Epithelial cell of esophagus (primary cell): Measurements from ENCODE around the gene MRPS21.
A peak's percentile ranks its signal among the peaks of the same experiment; 100 is the strongest.
"Not testable (repeated sequence)": the region's sequence is repeated elsewhere in the genome, so short reads cannot be mapped to it uniquely, and the experiment has no call there.

Experiments used
- DNase-seq: peaks from one replicate; pipeline ENCODE4 v3.0.0; 2010; ENCODE audit warnings: low read depth
- H3K4me3 ChIP-seq: 2 replicates; pipeline ENCODE4 v1.5.1; 2011; ENCODE audit warnings: mild to moderate bottlenecking, low read length, control low read depth
- CTCF ChIP-seq: IDR thresholded peaks from 2 replicates; pipeline ENCODE4 v1.5.1; 2011; ENCODE audit warnings: low read depth, mild to moderate bottlenecking, low read length, control low read depth, inconsistent platforms; ENCODE audit not compliant: insufficient read depth; ENCODE audit errors: missing control alignments

Gene MRPS21

GRCh38 chr1:150302338-150302737, 8.7 kb downstream of the MRPS21 start:
- H3K4me3 ChIP-seq, result no peak overlapping the region
- DNase-seq, result no peak
- TF ChIP-seq CTCF, result no peak

- no peak overlapping the region for H3K4me3 ChIP-seq
- no peak for TF ChIP-seq CTCF
- DNase-seq, result no peak
These were observed 9.2 kb downstream of the MRPS21 start for GRCh38 chr1:150302902-150303301.

- not testable (repeated sequence) for DNase-seq, H3K4me3 ChIP-seq
These were observed 14.9 kb downstream of the MRPS21 start for GRCh38 chr1:150308585-150308984.

GRCh38 chr1:150309758-150310508, 16.3 kb downstream of the MRPS21 start:
- no peak for DNase-seq
- no peak for TF ChIP-seq CTCF
- H3K4me3 ChIP-seq, result no peak overlapping the region

GRCh38 chr1:150311762-150312161, 18.1 kb downstream of the MRPS21 start:
- no peak overlapping the region for H3K4me3 ChIP-seq
- TF ChIP-seq CTCF, result no peak

GRCh38 chr1:150314691-150315090, 21.0 kb downstream of the MRPS21 start:
- DNase-seq, H3K4me3 ChIP-seq: not testable (repeated sequence)

More at GRCh38 chr1:150311762-150312161, 18.1 kb downstream of the MRPS21 start:
- no peak for DNase-seq

GRCh38 chr1:150320667-150320978, 27.0 kb downstream of the MRPS21 start:
- no peak for TF ChIP-seq CTCF
- H3K4me3 ChIP-seq, result peak overlapping the region; percentile 65
- DNase-seq, result no peak

- no peak for DNase-seq
- peak overlapping the region; percentile 65 for H3K4me3 ChIP-seq
- TF ChIP-seq CTCF, result no peak
These were observed 28.1 kb downstream of the MRPS21 start for GRCh38 chr1:150321826-150322166.
